ENCODE measurements around the gene TDRD9. TPM values are rescaled to one million over a fixed set of nuclear protein-coding genes. Genes with fewer than 3 reads are reported as not detected.

TDRD9 gene
- total RNA-seq, 3 donors from 2014 or later, result 0.96 to 4.0 (median 2.9) TPM

- TF ChIP-seq POLR2A (IDR thresholded peaks at IDR 0.05) (no peak), CTCF (IDR thresholded peaks at IDR 0.05) (no peak), POLR2AphosphoS5 (IDR thresholded peaks at IDR 0.05) (no peak)
- intact Hi-C loops (cut with DNase I; ENCODE audit: low total_unique reads), result no loop called here
- H3K4me1 ChIP-seq, result no peaks in the 10 kb centered on the region
- DNase-seq (ENCODE audit: low spot score in 2 of 2), result no peak
- H3K36me3 ChIP-seq, result no peaks in the 10 kb centered on the region
- H3K4me3 ChIP-seq, result no peak overlapping the region
- no peaks in the 10 kb centered on the region for H3K27me3 ChIP-seq
- no peaks in the 10 kb centered on the region for H3K9me3 ChIP-seq
- no peak overlapping the region for H3K27ac ChIP-seq
Measured at GRCh38 chr14:103995876-103996275, 67.6 kb downstream of the TDRD9 start.

GRCh38 chr14:103997391-103997790 is 69.1 kb downstream of the TDRD9 start:
- TF ChIP-seq CTCF (IDR thresholded peaks at IDR 0.05) (no peak), POLR2AphosphoS5 (IDR thresholded peaks at IDR 0.05) (no peak)
- H3K4me3 ChIP-seq, result no peak overlapping the region
- no peaks in the 10 kb centered on the region for H3K27me3 ChIP-seq
- H3K36me3 ChIP-seq, result no peaks in the 10 kb centered on the region
- no peak for DNase-seq (ENCODE audit: low spot score in 2 of 2)
- no peaks in the 10 kb centered on the region for H3K4me1 ChIP-seq
- no peaks in the 10 kb centered on the region for H3K9me3 ChIP-seq
- H3K27ac ChIP-seq, result no peak overlapping the region
- intact Hi-C loops (cut with DNase I; ENCODE audit: low total_unique reads), result no loop called here

GRCh38 chr14:103998027-103998426 is 69.8 kb downstream of the TDRD9 start:
- Histone ChIP-seq H3K9me3 (no peaks in the 10 kb centered on the region), H3K4me1 (no peaks in the 10 kb centered on the region), H3K27ac (no peak overlapping the region), H3K36me3 (no peaks in the 10 kb centered on the region), H3K4me3 (no peak overlapping the region), H3K27me3 (no peaks in the 10 kb centered on the region)
- intact Hi-C loops (cut with DNase I; ENCODE audit: low total_unique reads), result no loop called here
- no peak for TF ChIP-seq POLR2AphosphoS5 (IDR thresholded peaks at IDR 0.05)
- no peak for TF ChIP-seq POLR2A (IDR thresholded peaks at IDR 0.05)
- TF ChIP-seq CTCF (IDR thresholded peaks at IDR 0.05), result no peak
- DNase-seq (ENCODE audit: low spot score in 2 of 2), result no peak

- no peaks in the 10 kb centered on the region for H3K27me3 ChIP-seq
- H3K9me3 ChIP-seq, result no peaks in the 10 kb centered on the region
- no peaks in the 10 kb centered on the region for H3K4me1 ChIP-seq
- H3K27ac ChIP-seq, result no peak overlapping the region
- DNase-seq (ENCODE audit: low spot score in 2 of 2), result no peak
- intact Hi-C loops (cut with DNase I; ENCODE audit: low total_unique reads), result no loop called here
- H3K4me3 ChIP-seq, result no peak overlapping the region
- H3K36me3 ChIP-seq, result no peaks in the 10 kb centered on the region
- TF ChIP-seq POLR2AphosphoS5 (IDR thresholded peaks at IDR 0.05) (no peak), CTCF (IDR thresholded peaks at IDR 0.05) (no peak), POLR2A (IDR thresholded peaks at IDR 0.05) (no peak)
Measured at GRCh38 chr14:103999795-104000440, 71.7 kb downstream of the TDRD9 start.

- TF ChIP-seq POLR2A (IDR thresholded peaks at IDR 0.05), result no peak
Measured at GRCh38 chr14:104001003-104001402, 72.7 kb downstream of the TDRD9 start.

GRCh38 chr14:104003616-104004015 is 75.4 kb downstream of the TDRD9 start:
- no peaks in the 10 kb centered on the region for H3K9me3 ChIP-seq
- no peak overlapping the region for H3K27ac ChIP-seq
- no peaks in the 10 kb centered on the region for H3K36me3 ChIP-seq
- intact Hi-C loops (cut with DNase I; ENCODE audit: low total_unique reads), result no loop called here
- no peak overlapping the region for H3K4me3 ChIP-seq
- H3K4me1 ChIP-seq, result no peaks in the 10 kb centered on the region
- H3K27me3 ChIP-seq, result no peaks in the 10 kb centered on the region
- no peak for DNase-seq (ENCODE audit: low spot score in 2 of 2)
- TF ChIP-seq POLR2A (IDR thresholded peaks at IDR 0.05) (no peak), CTCF (IDR thresholded peaks at IDR 0.05) (no peak), POLR2AphosphoS5 (IDR thresholded peaks at IDR 0.05) (no peak)

More at GRCh38 chr14:104001003-104001402, 72.7 kb downstream of the TDRD9 start:
- H3K27me3 ChIP-seq, result no peaks in the 10 kb centered on the region
- no peaks in the 10 kb centered on the region for H3K4me1 ChIP-seq
- H3K27ac ChIP-seq, result no peak overlapping the region
- no peak overlapping the region for H3K4me3 ChIP-seq
- no peak for DNase-seq (ENCODE audit: low spot score in 2 of 2)
- intact Hi-C loops (cut with DNase I; ENCODE audit: low total_unique reads), result no loop called here
- H3K9me3 ChIP-seq, result no peaks in the 10 kb centered on the region
- no peaks in the 10 kb centered on the region for H3K36me3 ChIP-seq

Measured in breast epithelium (tissue), 4 donors.